Measurements from ENCODE around the gene TMEM51.

Gene TMEM51

GRCh38 chr1:15207829-15208429, 54.4 kb downstream of the TMEM51 start:
- no peak overlapping the region for H3K4me3 ChIP-seq (ENCODE audit: low read depth, low read length)
- DNase-seq (ENCODE audit: low read depth): no peak

GRCh38 chr1:15210651-15211375, 57.3 kb downstream of the TMEM51 start:
- H3K4me3 ChIP-seq (ENCODE audit: low read depth, low read length): no peak overlapping the region
- no peak for DNase-seq (ENCODE audit: low read depth)

- no peak for DNase-seq (ENCODE audit: low read depth)
Measured at GRCh38 chr1:15211424-15211823, 57.9 kb downstream of the TMEM51 start.

GRCh38 chr1:15212216-15212953, 58.8 kb downstream of the TMEM51 start:
- no peak overlapping the region for H3K4me3 ChIP-seq (ENCODE audit: low read depth, low read length)
- no peak for DNase-seq (ENCODE audit: low read depth)

More at GRCh38 chr1:15211424-15211823, 57.9 kb downstream of the TMEM51 start:
- H3K4me3 ChIP-seq (ENCODE audit: low read depth, low read length): no peak overlapping the region

- DNase-seq (ENCODE audit: low read depth): no peak
- no peak overlapping the region for H3K4me3 ChIP-seq (ENCODE audit: low read depth, low read length)
Measured at GRCh38 chr1:15212954-15213291, 59.4 kb downstream of the TMEM51 start.

GRCh38 chr1:15213341-15213821, 59.8 kb downstream of the TMEM51 start:
- no peak for DNase-seq (ENCODE audit: low read depth)
- no peak overlapping the region for H3K4me3 ChIP-seq (ENCODE audit: low read depth, low read length)

- H3K4me3 ChIP-seq (ENCODE audit: low read depth, low read length): no peak overlapping the region
- DNase-seq (ENCODE audit: low read depth): no peak
Measured at GRCh38 chr1:15214527-15214926, 61.0 kb downstream of the TMEM51 start.

GRCh38 chr1:15215116-15215515, 61.6 kb downstream of the TMEM51 start:
- no peak for DNase-seq (ENCODE audit: low read depth)
- H3K4me3 ChIP-seq (ENCODE audit: low read depth, low read length): no peak overlapping the region

GRCh38 chr1:15217654-15218053, 64.1 kb downstream of the TMEM51 start:
- DNase-seq (ENCODE audit: low read depth): no peak
- no peak overlapping the region for H3K4me3 ChIP-seq (ENCODE audit: low read depth, low read length)

GRCh38 chr1:15218287-15219279, 65.0 kb downstream of the TMEM51 start:
- no peak overlapping the region for H3K4me3 ChIP-seq (ENCODE audit: low read depth, low read length)
- DNase-seq (ENCODE audit: low read depth): no peak

- H3K4me3 ChIP-seq (ENCODE audit: low read depth, low read length): no peak overlapping the region
- no peak for DNase-seq (ENCODE audit: low read depth)
Measured at GRCh38 chr1:15219280-15220023, 65.9 kb downstream of the TMEM51 start.

GRCh38 chr1:15220024-15220392, 66.5 kb downstream of the TMEM51 start:
- H3K4me3 ChIP-seq (ENCODE audit: low read depth, low read length): no peak overlapping the region

GRCh38 chr1:15220825-15221431, 67.4 kb downstream of the TMEM51 start:
- no peak for DNase-seq (ENCODE audit: low read depth)
- no peak overlapping the region for H3K4me3 ChIP-seq (ENCODE audit: low read depth, low read length)

More at GRCh38 chr1:15220024-15220392, 66.5 kb downstream of the TMEM51 start:
- DNase-seq (ENCODE audit: low read depth): no peak

GRCh38 chr1:15222653-15223303, 69.2 kb downstream of the TMEM51 start:
- H3K4me3 ChIP-seq (ENCODE audit: low read depth, low read length): no peak overlapping the region
- DNase-seq (ENCODE audit: low read depth): no peak

GRCh38 chr1:15224259-15224869, 70.8 kb downstream of the TMEM51 start:
- H3K4me3 ChIP-seq (ENCODE audit: low read depth, low read length): no peak overlapping the region
- DNase-seq (ENCODE audit: low read depth): no peak

GRCh38 chr1:15224974-15225373, 71.4 kb downstream of the TMEM51 start:
- H3K4me3 ChIP-seq (ENCODE audit: low read depth, low read length): no peak overlapping the region
- DNase-seq (ENCODE audit: low read depth): no peak

- no peak for DNase-seq (ENCODE audit: low read depth)
- H3K4me3 ChIP-seq (ENCODE audit: low read depth, low read length): no peak overlapping the region
Measured at GRCh38 chr1:15225461-15225860, 71.9 kb downstream of the TMEM51 start.
